H1 (cell line): ENCODE results near the gene CENPVL1. TPM values are rescaled to one million over a fixed set of nuclear protein-coding genes. Genes with fewer than 3 reads are reported as not detected.
"Not testable (repeated sequence)": the region's sequence is repeated elsewhere in the genome, so short reads cannot be mapped to it uniquely, and the experiment has no call there.

Source experiments
- CTCF ChIA-PET: fragments of 300-600 bp; sonication (Branson Sonifier 250); formaldehyde crosslinking; loops from one replicate; lab custom pipeline; 2021; ENCODE audit not compliant: partially characterized antibody; lab: Charles Lee
- POLR2A ChIA-PET: fragments of 300-600 bp; sonication (Branson Sonifier 250); formaldehyde crosslinking; loops from one replicate; lab custom pipeline; 2021; ENCODE audit warnings: inconsistent platforms; ENCODE audit not compliant: partially characterized antibody; lab: Charles Lee
- DNase-seq, 2 experiments: peaks; one replicate each; pipeline versions ENCODE4 v3.0.0 to v3.0.0-alpha.2; 2010 to 2022; ENCODE audit warnings: low spot score in 2 of 2, low read depth in 1 of 2, mixed read lengths in 1 of 2
- FAIRE-seq: peaks from 2 replicates; lab custom pipeline; 2011; peaks lifted over from hg19 to GRCh38; lab: Jason Lieb, UNC
- H2AFZ ChIP-seq: 2 replicates; pipeline ENCODE4 v1.8.1; 2012; ENCODE audit warnings: low read length, inconsistent platforms
- H2AK5ac ChIP-seq: 2 replicates; pipeline ENCODE4 v1.6.1; 2013; ENCODE audit warnings: low read depth, low read length
- H2BK120ac ChIP-seq: replicated peaks from 2 replicates; pipeline ENCODE3; 2013; ENCODE audit warnings: low read depth, low read length, inconsistent platforms
- H2BK12ac ChIP-seq: 2 replicates; pipeline ENCODE4 v1.6.1; 2013; ENCODE audit warnings: low read depth, low read length
- H2BK15ac ChIP-seq: 2 replicates; pipeline ENCODE4 v1.6.1; 2013; ENCODE audit warnings: low read length
- H2BK20ac ChIP-seq: 2 replicates; pipeline ENCODE4 v1.6.1; 2013; ENCODE audit warnings: low read length
- H2BK5ac ChIP-seq: 2 replicates; pipeline ENCODE4 v1.6.1; 2013; ENCODE audit warnings: low read depth, low read length
- H3K14ac ChIP-seq: 2 replicates; pipeline ENCODE4 v1.6.1; 2013; ENCODE audit warnings: inconsistent platforms; ENCODE audit not compliant: insufficient read length
- H3K18ac ChIP-seq: 2 replicates; pipeline ENCODE4 v1.6.1; 2013; ENCODE audit warnings: low read length; ENCODE audit errors: extremely low read depth
- H3K23ac ChIP-seq: 2 replicates; pipeline ENCODE4 v1.6.1; 2013; ENCODE audit warnings: inconsistent platforms; ENCODE audit not compliant: insufficient read length
- H3K23me2 ChIP-seq: 2 replicates; pipeline ENCODE4 v1.6.1; 2013; ENCODE audit warnings: low read depth, low read length
- H3K27ac ChIP-seq: 2 replicates; pipeline ENCODE4 v1.6.1; 2011; ENCODE audit warnings: low read depth, low read length, inconsistent platforms
- H3K27me3 ChIP-seq, 4 experiments: replicated peaks in 1 of 4; 1 replicate in 1 of 4; 2 replicates in 3 of 4; pipeline versions ENCODE4 v1.6.1 to v1.8.1; 2011 to 2013; ENCODE audit warnings: low read length in 3 of 4, mild to moderate bottlenecking in 3 of 4, inconsistent platforms in 2 of 4, mixed read lengths in 2 of 4, moderate library complexity in 1 of 4; ENCODE audit not compliant: control insufficient read depth in 3 of 4, insufficient read depth in 3 of 4; ENCODE audit errors: extremely low read depth in 1 of 4
- H3K36me3 ChIP-seq, 4 experiments: 2 replicates each; pipeline versions ENCODE4 v1.6.1 to v1.8.1; 2011 to 2013; ENCODE audit warnings: mild to moderate bottlenecking in 4 of 4, low read length in 3 of 4, moderate library complexity in 2 of 4, control low read depth in 1 of 4, inconsistent platforms in 1 of 4; ENCODE audit not compliant: insufficient read depth in 4 of 4, control insufficient read depth in 2 of 4
- H3K4ac ChIP-seq: replicated peaks from 2 replicates; pipeline ENCODE3; 2013; ENCODE audit warnings: low read length, low read depth, mixed read lengths, inconsistent platforms; ENCODE audit not compliant: insufficient read length
- H3K4me1 ChIP-seq, 4 experiments: replicated peaks in 1 of 4; 1 replicate in 1 of 4; 2 replicates in 3 of 4; pipeline versions ENCODE4 v1.6.1 to v1.8.1; 2011 to 2013; ENCODE audit warnings: low read length in 3 of 4, inconsistent platforms in 2 of 4, mixed read lengths in 1 of 4; ENCODE audit not compliant: insufficient read depth in 4 of 4, control insufficient read depth in 3 of 4
- H3K4me2 ChIP-seq, 2 experiments: 2 replicates each; pipeline versions ENCODE4 v1.6.1 to v1.8.1; 2011 to 2013; ENCODE audit warnings: low read depth in 2 of 2, low read length in 2 of 2, control low read depth in 1 of 2, inconsistent platforms in 1 of 2, mild to moderate bottlenecking in 1 of 2; ENCODE audit not compliant: insufficient read depth in 1 of 2
- H3K4me3 ChIP-seq, 4 experiments: fragments of 200-600, 300-600 bp in 1 of 4; sonication (generic), shearing (Covaris generic), sonication (Bioruptor Twin) in 1 of 4; 2 replicates each; pipeline versions ENCODE4 v1.5.1 to v1.8.1; 2011 to 2016; ENCODE audit warnings: low read length in 4 of 4, low read depth in 3 of 4, control low read depth in 2 of 4, inconsistent platforms in 2 of 4, mild to moderate bottlenecking in 2 of 4, mixed read lengths in 1 of 4, moderate library complexity in 1 of 4; ENCODE audit not compliant: insufficient read depth in 2 of 4; ENCODE audit errors: extremely low read depth in 1 of 4
- H3K56ac ChIP-seq: replicated peaks from 2 replicates; pipeline ENCODE3; 2013; ENCODE audit warnings: low read depth, mild to moderate bottlenecking, mixed read lengths, low read length, inconsistent platforms; ENCODE audit not compliant: insufficient read length
- H3K79me1 ChIP-seq: 2 replicates; pipeline ENCODE4 v1.6.1; 2013; ENCODE audit warnings: low read depth, low read length, control low read depth
- H3K79me2 ChIP-seq, 2 experiments: 2 replicates each; pipeline versions ENCODE4 v1.6.1 to v1.8.1; 2012 to 2013; ENCODE audit warnings: low read length in 2 of 2, mild to moderate bottlenecking in 2 of 2, inconsistent platforms in 1 of 2; ENCODE audit not compliant: insufficient read depth in 2 of 2, control insufficient read depth in 1 of 2
- H3K9ac ChIP-seq, 4 experiments: replicated peaks in 1 of 4; 1 replicate in 1 of 4; 2 replicates in 3 of 4; pipeline versions ENCODE4 v1.6.1 to v1.8.1; 2011 to 2013; ENCODE audit warnings: low read depth in 3 of 4, low read length in 3 of 4, control low read depth in 2 of 4, mild to moderate bottlenecking in 2 of 4, moderate library complexity in 2 of 4, inconsistent platforms in 1 of 4; ENCODE audit errors: extremely low read depth in 1 of 4
- H3K9me3 ChIP-seq, 2 experiments: 2 replicates each; pipeline versions ENCODE4 v1.6.1 to v1.8.1; 2012 to 2013; ENCODE audit warnings: mild to moderate bottlenecking in 2 of 2, moderate library complexity in 2 of 2, control low read depth in 1 of 2, inconsistent platforms in 1 of 2, low read depth in 1 of 2, low read length in 1 of 2, mixed read lengths in 1 of 2; ENCODE audit not compliant: insufficient read depth in 2 of 2
- H4K20me1 ChIP-seq, 2 experiments: replicated peaks in 1 of 2; 2 replicates each; pipeline versions ENCODE3 to v1.8.1; 2011 to 2013; ENCODE audit warnings: inconsistent platforms in 2 of 2, low read length in 2 of 2, mild to moderate bottlenecking in 1 of 2; ENCODE audit not compliant: insufficient read depth in 2 of 2, control insufficient read depth in 1 of 2
- H4K5ac ChIP-seq: 2 replicates; pipeline ENCODE4 v1.6.1; 2013; ENCODE audit warnings: low read length, low read depth, mixed read lengths, inconsistent platforms; ENCODE audit not compliant: insufficient read length
- H4K8ac ChIP-seq: 2 replicates; pipeline ENCODE4 v1.8.0; 2013; ENCODE audit warnings: mild to moderate bottlenecking, moderate library complexity, low read length, inconsistent platforms; ENCODE audit not compliant: insufficient read depth; ENCODE audit errors: extremely low read depth
- H4K91ac ChIP-seq: replicated peaks from 2 replicates; pipeline ENCODE3; 2013; ENCODE audit warnings: low read length, mixed read lengths, inconsistent platforms; ENCODE audit not compliant: insufficient read length
- WGBS, 2 experiments: shearing (Covaris generic) in 1 of 2; methylation state at CpG; one replicate each; pipeline versions ENCODE4 v1.1.6 to v1.1.7; 2013 to 2015; ENCODE audit warnings: low lambda C conversion rate in 2 of 2, mixed read lengths in 2 of 2, inconsistent platforms in 1 of 2, low coverage in 1 of 2, missing lambda C conversion rate in 1 of 2; ENCODE audit not compliant: insufficient replicate concordance in 2 of 2, insufficient coverage in 1 of 2, insufficient read length in 1 of 2; ENCODE audit errors: extremely low coverage in 1 of 2, missing lambda C conversion rate in 1 of 2; 5-methylcytosine and 5-hydroxymethylcytosine counted together
- polyA plus RNA-seq, 7 experiments: library from polyadenylated mRNA; depleted of rRNA in 3 of 7; stranded (reverse) in 5 of 7; unstranded in 2 of 7; fragments of >200 nt in 5 of 7; fragments of 200-250 nt in 2 of 7; gene quantifications; 1 replicate in 5 of 7; 2 replicates in 1 of 7; 4 replicates in 1 of 7; pipeline versions ENCODE4 v1.2.1 to v1.2.3, GENCODE V29; 2011 to 2013; ENCODE audit warnings: missing spikeins in 2 of 7, mixed read lengths in 2 of 7
- total RNA-seq: library from RNA; stranded (reverse); fragmentation: NEBNext Ultra II Directional; extraction: Animal tissue kit (Norgen Biotek cat#: 25700); gene quantifications from 2 replicates; pipeline ENCODE4 v1.2.1, GENCODE V29; 2021

CENPVL1 gene
- total and polyA plus RNA-seq, 2 of the 8 experiments (the other 6 are each of a cell fraction or from before 2014, with no cell fraction given): 3.2 to 8.0 TPM

GRCh38 chrX:51712943-51713647 is 2.8 kb downstream of the CENPVL1 start:
- H3K14ac ChIP-seq, H3K9me3 ChIP-seq, H3K23ac ChIP-seq, H3K79me1 ChIP-seq, H2BK15ac ChIP-seq, H4K91ac ChIP-seq, H3K18ac ChIP-seq, DNase-seq, H3K36me3 ChIP-seq, H2BK120ac ChIP-seq, H3K56ac ChIP-seq, H3K27ac ChIP-seq, H4K20me1 ChIP-seq, H3K23me2 ChIP-seq, H3K27me3 ChIP-seq, H2AK5ac ChIP-seq, H3K4ac ChIP-seq, H3K4me3 ChIP-seq, H2BK20ac ChIP-seq, H4K8ac ChIP-seq, H2BK12ac ChIP-seq, H3K4me2 ChIP-seq, H4K5ac ChIP-seq, FAIRE-seq, POLR2A ChIA-PET, CTCF ChIA-PET, H3K79me2 ChIP-seq, H2AFZ ChIP-seq, H3K4me1 ChIP-seq, H2BK5ac ChIP-seq, H3K9ac ChIP-seq: not testable (repeated sequence)
- no CpG with 5 or more reads among the region's 18 CpGs for WGBS, 2 experiments
